NCI-H526 treated with DMSO at 0.1 percent for 48 hours (cell line): ENCODE results near the gene TUBB2B.
A peak's percentile ranks its signal among the peaks of the same experiment; 100 is the strongest.

Experiments used
- DNase-seq: peaks from one replicate; lab custom pipeline; 2025; lab: John Stamatoyannopoulos, UW

TUBB2B gene

DNA sequence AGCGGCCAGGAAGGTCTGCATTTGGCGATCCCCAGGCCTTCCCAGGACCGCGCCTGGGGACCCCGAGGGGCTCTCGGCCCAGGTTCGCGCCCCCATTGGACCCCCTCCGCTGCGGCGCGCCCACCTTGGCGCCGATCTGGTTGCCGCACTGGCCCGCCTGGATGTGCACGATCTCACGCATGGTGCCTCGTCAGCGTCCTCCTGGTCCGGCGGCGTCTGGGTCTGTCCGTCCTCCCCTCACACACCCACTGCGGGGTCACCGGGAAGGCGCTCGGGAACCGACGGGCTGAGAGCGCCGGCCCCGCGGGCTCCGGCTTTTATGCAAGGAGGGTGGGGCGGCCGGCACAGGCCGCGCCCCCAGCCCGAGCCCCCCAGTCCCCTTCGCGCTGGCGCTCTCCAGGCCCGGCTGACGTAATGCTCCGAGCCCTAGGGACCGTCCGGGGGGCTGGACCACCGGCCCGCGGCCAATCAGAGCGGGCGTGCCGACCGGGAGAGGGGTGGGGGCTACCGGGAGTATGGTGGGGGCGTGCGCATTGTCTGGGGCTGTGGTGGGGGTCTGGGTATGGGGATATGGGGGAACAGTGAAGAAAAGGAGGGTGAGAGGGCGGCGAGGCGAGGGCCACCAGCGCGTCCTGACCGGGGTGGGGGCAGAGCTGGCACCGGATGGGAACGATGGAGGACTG is at the start of gene TUBB2B:
Gene TUBB2B (minus strand): TSS at position 291 of the 683 bp plus-strand sequence. CDS start 110 bp downstream, at position 181.
- DNase-seq = peak; percentile 87

DNA sequence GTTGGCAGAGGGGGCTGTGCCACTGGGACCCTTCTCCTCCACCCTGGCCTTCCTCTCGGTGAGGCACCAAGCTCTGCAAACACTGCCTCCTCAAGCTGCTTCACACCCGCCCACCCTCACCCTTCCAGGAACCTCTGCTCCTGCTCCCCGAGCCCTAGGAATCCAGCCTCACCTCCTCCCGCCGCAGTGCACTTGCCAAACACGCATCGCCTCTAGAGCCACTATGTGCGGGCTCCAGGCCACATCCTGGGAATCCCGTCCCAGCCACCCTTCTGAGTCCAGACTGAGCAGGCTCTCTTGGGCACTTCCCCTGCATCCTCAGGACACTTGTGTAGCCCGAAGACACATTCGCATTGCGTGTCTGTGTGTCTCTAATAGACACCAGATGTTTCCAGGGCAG is 49.8 kb upstream of the TUBB2B start:
- DNase-seq = no peak

DNA sequence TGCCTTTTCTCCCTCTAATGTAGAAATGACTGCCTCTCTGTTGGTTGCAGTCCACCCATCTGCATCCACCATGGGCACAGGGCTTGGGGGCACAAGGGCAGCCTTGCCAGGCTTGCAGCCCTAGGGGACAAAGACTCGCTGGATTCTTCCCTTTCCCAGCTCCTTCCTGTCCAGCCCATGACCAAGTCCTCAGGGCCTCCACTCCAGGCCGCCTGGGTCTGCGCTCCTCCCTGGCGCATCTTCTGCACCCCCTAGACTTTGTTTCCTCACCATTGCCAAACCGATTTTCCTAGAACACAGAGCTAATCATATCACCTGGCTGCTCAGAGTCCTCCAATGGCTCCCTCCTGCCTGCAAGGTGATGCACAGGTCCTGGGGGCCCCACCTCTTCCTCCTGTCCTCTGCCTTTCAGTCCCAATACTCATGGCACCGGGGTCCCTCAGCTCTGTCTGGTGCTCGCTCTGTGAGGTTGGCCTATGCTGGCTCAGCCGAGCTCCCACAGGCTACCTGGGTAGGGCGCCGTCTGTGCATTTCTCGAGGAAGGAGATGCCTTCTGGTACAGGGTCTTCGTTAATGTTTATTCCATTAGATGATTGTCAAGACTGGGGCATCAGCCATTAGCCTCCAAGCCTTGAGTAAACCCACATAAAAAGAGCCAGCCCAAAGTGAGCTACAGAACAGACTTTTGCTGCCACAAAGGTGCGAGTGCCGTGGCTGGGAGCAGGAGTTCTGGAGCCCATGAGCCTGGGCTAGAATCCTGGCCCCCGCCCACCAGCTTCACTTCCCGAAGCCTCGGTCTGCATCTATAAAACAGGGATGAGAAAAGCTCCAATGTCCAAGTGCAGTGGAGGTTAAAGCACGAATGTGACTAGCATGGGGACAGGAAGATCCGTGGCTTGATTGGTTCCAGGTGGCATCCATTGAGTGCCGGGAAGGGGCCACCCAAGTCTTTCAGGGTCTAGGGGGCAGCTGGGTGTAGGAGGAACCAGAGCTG is 49.0 kb upstream of the TUBB2B start:
- no peak for DNase-seq

DNA sequence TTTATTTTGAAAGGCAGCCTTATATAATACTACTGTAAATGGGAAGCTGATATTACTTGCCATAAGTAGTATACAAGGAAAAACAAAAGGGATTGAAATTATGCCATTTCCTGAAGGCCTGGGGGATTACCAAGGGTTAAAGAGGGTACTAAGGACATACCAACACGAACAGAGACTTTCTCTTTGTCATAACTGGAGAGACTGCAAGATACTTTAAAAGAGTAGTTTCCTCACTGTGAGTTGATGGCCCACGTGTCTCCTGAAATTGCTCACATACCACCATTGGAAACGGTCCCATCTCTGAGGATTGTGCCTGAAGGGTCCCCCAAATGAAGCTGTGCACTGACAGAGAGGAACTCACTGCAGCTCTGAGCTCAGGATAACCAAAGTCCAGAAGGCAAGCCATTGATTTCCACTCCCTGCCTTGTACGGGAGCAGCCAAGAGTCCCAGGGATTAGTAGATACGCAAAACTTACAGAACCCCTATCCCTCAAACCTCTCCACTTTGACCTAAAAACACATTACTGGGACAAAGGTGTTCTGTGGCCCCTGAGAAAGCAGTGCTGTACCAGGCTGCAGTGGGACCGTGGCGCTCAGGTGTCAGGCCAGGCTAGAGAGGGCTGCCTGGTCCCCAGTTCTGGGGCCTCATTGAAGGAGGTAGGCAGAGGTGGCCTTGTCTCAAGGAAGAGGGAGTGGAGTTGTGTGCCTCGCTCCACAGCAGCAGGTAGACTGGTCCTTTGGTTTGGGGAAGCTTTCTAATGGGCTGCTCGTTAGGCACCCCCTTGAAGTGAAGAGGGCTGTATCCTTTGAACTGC is 46.5 kb upstream of the TUBB2B start:
- no peak for DNase-seq

DNA sequence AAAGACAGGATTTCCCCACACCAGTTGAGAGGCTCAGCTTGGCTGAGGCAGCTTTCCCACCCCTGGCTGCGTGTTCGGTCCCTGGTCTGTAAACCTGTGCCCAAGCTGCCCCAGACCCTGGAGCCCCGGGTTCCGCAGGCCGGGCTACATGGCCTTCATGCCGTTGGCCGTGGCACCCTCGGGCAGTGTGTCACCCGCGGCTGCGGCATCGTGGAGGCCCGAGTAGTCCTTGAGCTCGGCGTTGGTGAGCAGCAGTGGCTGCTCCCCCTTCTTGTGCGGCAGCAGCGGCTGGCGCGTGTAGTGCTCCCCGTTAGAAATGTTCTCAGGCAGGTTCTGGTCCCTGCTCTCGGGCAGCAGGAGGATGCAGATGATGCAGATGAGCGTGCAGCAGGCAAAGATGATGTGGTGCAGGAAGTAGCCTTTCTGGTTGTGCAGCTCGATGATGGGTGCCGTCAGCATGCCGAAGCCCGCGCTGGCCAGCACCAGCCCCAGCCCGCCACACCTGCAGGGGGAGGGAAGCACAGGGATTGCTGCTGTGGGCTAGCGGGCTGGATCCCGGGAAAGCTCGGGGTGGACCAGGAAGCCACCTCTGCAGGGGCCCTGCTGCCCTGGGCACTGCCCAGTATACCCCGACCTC is 45.6 kb upstream of the TUBB2B start:
- no peak for DNase-seq

DNA sequence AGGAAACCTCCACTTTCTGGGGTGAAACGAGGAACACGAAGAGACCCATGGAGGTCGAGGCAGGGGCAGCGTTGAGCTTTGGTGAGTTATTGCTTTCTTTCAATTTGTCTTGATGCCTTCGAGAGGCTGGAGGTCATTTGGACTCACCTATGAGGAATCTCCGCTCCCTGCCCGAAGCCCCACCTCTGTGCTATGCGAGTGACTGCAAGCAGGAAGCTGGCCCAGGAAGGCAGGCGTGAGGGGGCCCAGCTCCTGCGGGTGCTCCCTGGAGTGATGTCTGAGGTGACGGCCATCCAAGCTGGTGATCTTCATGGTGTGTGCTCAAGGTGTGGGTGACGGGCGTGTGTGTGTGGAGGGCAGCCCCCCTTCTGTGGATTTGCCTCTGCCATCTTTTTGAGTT is 44.3 kb upstream of the TUBB2B start:
- no peak for DNase-seq

DNA sequence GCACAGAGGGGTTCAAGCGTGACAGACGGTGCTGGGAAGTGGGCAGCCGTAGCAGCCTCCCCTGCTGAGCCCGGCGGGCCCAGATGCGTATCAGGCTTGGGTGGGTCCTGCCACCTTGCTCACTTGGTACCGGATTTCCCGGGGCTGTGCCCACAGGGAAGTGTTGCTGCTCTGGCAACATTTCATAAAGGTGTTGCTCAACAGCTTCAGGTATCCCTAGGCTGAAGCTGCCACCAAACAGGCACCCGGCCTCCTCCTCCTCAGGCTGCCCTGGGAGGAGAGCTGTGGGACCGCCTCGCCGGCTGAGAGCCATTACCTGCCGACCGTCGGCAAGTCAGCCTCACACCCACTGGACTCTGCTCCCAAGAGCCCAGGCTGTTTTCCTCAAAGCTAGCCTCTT is 42.8 kb upstream of the TUBB2B start:
- DNase-seq = no peak

DNA sequence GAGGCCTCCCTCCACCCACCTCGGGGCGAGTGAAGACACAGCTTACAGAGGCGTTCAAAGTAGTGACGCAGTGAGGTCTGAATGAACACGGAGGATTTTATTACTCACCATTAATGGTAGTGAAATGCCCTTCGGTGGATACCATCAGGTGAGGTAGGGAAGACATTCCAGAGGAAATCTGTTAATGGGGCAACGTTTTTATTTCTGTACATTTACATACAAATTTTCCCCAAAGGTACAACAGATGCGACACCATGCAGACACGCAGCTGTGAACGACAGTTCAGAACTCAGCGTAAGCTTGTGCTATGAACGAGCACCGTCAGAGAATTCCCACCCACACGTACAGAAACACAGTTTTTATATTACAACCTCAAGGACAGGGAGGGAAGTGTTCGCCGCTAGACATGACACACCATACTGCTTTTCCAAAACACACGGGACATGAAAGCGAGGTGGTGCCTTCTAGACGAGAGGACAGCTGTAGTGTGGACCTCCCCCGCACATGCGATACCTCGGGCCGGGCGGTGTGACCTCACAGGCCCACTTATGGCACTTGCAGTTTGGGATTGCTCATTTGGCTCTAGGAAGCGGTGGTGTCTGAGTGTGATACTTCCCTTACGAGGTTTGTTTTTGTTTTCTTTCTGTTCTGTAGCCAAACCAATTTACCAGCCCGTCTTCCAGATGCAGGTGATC is 42.0 kb upstream of the TUBB2B start:
- no peak for DNase-seq

DNA sequence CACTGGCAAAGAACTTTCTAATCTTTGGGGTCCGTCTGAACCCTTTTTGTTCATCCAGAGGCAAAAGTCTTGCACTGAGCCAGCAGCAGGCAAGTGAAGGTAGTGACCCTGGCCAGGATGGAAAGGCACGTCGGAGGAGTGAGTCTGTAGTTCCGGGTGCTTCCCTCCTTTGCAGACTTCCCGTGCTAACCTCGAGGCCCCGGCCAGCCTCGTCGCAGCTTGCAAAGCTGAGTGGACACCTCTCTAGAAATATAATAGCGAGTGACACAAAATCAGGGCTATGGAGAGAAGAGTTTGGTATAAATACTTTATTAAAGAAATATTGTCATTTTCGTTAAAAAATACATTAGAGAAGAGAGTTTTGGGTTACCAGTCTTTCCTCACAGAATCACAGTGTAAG is 41.2 kb upstream of the TUBB2B start:
- no peak for DNase-seq

DNA sequence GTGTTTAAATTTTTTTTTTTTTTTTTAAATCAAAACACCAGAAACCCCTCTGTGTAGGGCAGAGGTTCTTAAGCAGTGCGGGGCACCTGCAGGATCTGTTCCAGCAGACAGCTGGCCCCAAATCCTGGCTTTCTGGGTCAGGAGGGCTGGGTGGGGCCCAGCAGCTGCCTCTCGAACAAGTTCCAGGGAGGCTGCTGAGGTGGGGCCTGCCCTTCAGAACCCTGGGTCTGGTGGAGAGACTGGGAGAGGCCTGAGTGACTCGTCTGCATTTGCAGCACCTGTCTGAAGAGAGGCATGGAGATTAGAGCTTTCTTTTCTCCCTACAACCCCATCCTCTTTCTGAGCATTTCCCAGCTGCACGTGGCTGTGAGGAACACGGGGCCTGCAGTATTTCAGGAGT is 39.7 kb upstream of the TUBB2B start:
- no peak for DNase-seq

DNA sequence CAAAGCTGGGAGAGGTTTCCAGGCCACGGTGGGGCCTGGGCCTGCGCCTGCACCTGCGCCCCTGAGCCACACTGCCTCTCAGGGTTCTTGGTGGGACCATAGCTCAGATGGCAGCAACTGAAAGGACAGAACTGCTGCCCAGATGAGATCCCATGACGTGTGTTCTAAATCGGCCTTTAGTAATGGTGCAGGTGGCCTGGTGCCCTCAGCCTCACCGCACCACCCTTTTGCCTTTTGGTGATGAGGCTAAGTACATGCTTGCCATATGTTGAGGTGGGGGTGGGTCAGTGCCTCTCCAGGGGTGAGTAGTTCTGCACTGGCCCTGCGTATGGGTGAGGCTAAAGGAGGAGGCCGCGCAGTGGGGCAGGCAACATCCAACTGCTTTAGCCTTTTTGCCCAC is 38.7 kb upstream of the TUBB2B start:
- DNase-seq = no peak

DNA sequence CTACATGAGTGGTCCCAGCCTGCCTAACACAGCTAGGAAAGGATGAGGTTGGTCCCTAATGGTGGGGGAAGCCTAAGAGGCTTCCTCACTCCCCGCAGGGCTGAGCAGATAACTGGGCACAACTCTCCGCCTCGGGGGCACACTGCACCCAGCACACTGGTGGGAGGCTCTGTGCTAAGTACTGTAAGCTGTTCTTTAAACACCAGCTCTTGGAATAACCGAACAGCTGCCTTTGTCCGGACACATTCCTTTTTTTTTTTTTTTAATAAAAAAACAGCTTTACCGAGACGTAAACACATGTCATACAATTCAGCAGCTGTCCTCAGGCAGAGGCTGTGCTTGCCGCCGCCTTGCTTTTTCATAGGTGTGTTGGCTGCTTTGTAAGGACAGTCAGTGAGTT is 38.2 kb upstream of the TUBB2B start:
- DNase-seq = no peak

DNA sequence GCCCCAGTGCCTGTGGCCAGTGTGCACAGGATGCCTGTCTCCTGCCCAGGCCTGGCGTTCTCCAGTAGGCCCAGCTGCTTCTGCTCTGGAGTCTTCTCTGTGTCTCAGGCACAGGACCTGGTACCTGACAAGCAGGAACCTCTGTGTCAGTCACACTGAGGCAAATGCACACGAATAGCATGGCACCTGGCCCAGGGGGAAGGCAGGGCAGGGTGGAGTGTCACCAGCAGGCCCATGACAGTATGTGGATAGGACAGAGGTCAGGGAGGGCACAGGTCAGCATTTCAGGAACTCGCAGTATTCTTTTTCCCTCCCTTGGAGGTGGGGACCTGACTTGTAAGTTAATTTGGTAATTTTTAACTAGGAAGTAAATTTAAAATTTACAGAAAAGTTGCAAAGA is 36.9 kb upstream of the TUBB2B start:
- no peak for DNase-seq

DNA sequence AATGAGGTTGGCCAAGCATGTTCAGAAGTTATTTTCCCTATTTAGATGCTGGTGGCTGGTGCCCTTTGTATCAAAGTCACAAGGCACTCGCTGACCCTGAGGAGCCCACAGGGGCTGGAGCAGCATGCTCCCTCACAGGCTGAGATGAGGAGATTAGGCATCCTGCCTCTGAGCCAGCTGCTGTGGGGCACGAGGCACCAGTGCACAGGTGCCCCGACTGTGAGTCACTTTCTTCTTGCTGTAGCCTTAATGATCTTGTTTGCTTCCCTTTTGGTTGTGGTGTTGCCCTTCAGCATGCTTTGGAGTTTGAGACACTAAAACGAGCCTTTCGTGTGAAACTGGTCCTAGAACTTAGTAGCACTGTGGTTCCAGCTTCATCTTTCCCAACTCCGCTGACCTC is 35.6 kb upstream of the TUBB2B start:
- no peak for DNase-seq

DNA sequence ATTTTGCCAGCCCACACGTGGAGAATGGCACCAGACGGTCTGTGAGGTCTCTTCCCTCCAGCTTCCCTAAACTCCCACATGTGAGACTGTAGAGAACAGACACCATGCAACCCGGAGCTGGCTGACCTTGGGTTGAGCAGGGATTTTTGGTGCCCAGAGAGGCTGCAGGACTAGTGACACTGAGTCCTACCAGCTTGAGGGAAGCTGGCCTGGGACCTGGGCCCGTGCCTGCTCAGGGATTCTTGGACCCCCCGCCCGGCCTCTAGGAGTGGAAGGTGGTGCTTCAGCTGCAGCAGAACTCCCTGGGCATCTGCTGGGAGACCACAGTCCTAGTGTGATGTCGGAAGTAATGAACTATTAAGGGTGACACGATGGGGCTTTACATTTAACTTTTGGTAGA is 34.5 kb upstream of the TUBB2B start:
- DNase-seq = no peak

DNA sequence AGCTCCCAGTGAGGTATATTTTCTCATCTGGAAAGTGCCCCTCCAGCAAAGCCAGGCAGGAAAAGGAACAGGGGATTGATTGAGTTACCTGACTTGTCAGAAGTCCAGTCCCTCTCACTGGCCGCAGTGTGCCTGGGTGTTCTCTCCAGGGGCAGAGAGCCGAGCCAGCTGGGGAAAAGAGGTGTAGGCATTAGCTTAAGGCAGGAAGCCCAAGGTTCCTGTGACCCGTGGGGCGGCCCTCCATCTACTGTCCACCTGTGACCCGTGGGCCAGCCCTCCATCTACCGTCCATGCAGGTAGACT is 34.0 kb upstream of the TUBB2B start:
- no peak for DNase-seq

DNA sequence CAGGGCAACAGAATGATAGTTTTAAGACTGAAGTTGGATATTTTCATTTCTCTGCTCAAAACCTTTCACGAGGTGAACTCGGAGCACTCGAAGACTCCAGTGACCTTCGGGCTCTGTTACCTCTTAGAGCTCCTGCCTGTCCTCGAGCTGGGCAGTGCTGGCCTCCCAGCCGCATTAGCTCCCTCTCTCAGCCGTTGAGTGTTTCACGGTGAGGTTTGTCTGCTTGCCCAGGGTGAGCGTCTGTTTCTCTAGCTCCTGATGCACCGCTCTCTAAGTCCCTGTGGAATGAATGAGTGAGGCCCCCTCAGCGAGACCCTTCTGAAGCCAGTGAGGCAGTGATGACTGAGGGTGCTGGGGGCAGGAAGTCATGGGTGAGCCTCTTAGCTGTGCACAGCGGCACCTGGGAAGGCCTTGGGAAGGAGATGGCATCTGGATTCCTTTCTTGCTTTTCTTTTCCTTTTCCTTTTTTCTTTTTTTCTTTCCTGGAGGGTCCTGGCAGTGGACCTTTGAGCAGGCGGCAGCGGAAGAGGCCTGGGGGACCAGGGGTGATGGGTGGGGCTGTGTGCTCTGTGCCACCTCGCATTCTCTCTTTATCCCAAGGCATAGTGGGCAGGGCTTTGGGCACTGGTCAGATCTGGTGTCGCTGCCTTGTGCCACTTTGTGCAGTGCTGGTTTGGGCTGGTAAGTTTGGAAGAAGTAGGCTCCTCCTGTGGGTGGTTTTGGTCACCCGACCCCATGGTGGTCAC is 33.5 kb upstream of the TUBB2B start:
- DNase-seq = no peak

DNA sequence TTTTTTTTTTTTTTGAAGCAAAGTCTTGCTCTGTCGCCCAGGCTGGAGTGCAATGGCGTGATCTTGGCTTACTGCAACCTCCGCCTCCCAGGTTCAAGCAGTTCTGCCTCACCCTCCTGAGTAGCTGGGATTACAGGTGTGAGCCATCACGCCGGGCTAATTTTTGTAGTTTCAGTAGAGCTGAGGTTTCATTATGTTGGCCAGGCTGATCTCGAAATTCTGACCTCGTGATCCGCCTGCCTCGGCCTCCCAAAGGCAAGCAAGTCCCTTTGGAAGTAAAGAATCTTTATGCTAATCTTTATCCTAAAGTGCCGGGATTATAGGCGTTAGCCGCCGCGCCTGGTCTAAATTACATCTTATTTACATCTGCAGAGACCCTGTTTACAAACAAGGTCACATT is 32.8 kb upstream of the TUBB2B start:
- DNase-seq = no peak

DNA sequence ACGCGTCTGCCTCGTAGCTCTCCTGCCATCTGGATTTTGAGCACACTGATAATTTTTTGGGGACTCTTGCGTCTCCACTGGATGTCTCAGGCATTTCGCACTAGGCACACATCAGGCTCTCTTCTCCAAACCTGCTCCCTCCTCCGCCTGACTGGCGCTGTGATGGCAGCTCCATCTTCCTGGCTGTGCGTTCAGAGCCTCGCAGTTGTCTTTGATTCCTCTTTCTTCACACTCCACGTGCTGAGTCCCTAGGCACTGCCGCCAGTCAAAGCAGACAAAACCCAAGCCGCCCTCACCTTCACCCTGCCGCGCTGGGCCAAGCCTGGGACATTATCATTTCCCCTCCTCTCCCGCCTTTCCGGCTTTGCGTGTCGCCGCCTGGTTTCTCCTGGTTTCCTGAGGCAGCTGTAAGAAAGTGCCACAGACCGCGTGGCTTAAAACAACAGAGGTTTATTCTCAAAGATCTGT is 32.1 kb upstream of the TUBB2B start:
- peak; percentile 40 for DNase-seq

DNA sequence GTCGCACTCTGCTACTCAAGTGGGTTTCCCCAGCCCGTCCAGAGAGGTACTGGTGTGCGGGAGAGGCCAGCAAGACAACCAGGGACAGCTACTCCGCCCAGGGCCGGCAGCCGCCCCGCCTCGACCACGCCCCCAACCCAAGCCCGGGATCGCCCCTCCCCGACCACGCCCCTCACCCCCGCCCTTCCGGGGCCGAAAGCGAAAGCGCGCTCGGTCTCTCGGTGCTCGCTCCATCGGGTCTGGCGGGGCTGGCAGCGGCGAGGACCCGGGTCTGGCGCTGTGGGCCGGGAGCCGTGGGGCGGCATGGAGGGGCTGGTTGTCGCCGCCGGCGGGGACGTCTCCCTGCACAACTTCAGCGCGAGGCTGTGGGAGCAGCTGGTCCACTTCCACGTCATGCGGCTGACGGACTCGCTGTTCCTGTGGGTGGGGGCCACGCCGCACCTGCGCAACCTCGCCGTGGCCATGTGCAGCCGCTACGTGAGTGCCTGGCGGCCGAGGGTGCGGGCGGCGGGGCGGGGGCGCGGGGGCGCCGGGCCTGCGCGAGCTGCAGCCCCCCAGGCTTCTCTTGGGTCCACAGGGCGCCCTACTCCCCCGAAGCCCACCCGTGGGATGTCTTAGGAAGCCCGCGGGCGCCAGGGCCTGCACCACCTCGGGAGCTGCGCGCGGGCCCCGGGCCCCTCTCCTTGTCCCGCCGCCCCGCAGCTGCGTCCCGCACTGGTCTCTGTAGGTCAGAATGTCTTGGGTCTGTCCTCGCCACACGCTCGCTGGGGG is 31.5 kb upstream of the TUBB2B start, which contains the start of gene PSMG4:
Gene PSMG4 (plus strand): TSS at position 228 of the 771 bp plus-strand sequence. CDS start 76 bp downstream, at position 304.
- peak; percentile 67 for DNase-seq
